GM18861 (cell line): ENCODE results near the gene TYW1.
A peak's percentile ranks its signal among the peaks of the same experiment; 100 is the strongest.
"Not testable (repeated sequence)": the region's sequence is repeated elsewhere in the genome, so short reads cannot be mapped to it uniquely, and the experiment has no call there.

Experiments
- ATAC-seq: cut with Tn5 transposase; IDR thresholded peaks from one replicate; pipeline ENCODE4 v1.9.1; 2021; ENCODE audit not compliant: unreplicated experiment

TYW1 gene, protein sequence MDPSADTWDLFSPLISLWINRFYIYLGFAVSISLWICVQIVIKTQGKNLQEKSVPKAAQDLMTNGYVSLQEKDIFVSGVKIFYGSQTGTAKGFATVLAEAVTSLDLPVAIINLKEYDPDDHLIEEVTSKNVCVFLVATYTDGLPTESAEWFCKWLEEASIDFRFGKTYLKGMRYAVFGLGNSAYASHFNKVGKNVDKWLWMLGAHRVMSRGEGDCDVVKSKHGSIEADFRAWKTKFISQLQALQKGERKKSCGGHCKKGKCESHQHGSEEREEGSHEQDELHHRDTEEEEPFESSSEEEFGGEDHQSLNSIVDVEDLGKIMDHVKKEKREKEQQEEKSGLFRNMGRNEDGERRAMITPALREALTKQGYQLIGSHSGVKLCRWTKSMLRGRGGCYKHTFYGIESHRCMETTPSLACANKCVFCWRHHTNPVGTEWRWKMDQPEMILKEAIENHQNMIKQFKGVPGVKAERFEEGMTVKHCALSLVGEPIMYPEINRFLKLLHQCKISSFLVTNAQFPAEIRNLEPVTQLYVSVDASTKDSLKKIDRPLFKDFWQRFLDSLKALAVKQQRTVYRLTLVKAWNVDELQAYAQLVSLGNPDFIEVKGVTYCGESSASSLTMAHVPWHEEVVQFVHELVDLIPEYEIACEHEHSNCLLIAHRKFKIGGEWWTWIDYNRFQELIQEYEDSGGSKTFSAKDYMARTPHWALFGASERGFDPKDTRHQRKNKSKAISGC

DNA sequence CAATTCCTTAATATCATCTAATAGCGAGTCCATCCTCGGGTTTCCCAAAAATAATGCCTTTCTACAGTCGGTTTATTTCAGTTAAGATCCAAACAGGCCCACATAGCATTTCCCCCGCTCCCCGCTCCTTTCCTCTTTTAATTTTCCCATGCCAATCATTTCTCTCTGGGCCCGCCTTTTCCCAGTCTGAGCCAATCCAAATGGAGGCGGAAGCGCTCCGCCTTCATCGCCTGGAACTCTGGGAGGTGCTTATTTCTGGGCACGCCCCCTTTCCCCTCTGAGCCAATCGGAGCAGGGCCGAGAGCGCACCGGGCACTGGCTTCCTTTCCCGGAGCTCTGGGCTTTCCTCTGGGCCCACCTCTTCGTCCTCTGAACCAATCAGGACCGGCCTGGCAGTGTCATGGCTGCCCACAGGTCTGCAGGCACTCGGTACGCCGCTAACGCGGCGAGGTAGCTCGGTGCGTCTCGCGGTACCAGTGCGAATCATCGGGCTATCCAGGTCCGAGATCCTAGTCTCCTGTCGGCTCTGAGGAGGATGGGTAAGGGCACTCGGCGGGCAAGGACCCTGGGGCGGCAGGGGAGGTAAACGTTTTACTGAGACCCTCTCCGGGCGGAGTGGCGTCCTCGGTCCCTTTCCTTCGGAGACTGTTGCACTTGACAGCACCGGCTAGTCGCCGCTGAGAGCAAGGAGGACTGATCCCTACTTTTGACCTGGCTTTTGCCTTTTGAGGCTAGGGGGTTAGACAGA is at the start of gene TYW1:
TSS of gene TYW1 (plus strand) at position 390 of the 748 bp plus-strand sequence. CDS start at position 536, 146 bp downstream.
- peak; percentile 79 for ATAC-seq

DNA sequence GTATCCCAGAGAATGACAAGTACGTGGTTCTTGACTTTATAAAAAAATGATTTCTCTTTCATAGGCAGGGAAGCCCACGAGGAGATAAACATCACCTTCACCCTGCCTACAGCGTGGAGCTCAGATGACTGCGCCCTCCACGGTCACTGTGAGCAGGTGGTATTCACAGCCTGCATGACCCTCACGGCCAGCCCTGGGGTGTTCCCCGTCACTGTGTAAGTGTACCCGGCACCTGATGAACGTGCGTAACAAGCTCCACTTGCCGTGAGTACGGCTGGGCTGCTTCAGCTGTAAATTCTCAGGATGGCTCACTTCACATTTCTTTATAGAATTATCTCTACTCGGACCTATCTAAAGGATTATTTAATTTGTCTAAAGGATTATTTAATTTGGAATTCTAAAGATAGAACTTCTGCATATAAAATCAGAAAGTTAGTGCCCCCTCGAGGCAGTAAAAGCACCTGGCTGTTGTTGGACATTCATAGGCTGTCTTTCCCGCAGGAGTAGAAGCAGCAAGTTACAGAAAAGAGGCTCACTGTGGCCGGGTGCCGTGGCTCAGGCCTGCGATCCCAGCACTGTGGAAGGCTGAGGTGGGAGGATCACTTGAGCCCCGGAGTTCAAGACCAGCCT is 48.0 kb upstream of the TYW1 start:
- ATAC-seq = no peak

DNA sequence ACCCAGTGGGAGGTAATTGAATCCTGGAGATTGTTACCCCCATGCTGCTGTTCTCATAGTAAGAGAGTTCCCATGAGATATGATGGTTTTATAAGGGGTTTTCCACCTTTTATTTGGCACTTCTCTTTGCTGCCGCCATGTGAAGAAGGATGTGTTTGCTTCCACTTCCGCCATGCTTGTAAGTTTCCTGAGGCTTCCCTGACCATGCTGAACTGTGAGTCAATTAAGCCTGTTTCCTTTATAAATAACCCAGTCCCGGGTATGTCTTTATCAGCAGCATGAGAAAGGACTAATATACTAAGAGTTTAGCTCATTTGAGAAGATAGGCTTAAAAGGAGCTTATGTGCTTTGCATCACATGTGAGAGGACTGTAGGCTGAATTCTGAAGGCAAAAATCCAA is 46.3 kb upstream of the TYW1 start:
- ATAC-seq = no peak

DNA sequence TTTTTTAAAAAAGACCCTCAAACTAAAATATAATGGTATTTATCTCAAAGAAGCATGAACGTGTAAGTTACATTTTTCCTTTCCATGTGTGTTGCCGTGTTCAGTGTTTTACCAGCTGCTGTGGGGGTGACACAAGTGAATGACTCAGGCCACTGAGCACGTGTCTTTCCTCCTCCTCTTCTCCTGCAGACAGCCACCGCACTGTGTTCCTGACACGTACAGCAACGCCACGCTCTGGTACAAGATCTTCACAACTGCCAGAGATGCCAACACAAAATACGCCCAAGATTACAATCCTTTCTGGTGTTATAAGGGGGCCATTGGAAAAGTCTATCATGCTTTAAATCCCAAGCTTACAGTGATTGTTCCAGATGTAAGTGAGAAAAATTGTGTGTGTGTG is 45.9 kb upstream of the TYW1 start:
- no peak for ATAC-seq

DNA sequence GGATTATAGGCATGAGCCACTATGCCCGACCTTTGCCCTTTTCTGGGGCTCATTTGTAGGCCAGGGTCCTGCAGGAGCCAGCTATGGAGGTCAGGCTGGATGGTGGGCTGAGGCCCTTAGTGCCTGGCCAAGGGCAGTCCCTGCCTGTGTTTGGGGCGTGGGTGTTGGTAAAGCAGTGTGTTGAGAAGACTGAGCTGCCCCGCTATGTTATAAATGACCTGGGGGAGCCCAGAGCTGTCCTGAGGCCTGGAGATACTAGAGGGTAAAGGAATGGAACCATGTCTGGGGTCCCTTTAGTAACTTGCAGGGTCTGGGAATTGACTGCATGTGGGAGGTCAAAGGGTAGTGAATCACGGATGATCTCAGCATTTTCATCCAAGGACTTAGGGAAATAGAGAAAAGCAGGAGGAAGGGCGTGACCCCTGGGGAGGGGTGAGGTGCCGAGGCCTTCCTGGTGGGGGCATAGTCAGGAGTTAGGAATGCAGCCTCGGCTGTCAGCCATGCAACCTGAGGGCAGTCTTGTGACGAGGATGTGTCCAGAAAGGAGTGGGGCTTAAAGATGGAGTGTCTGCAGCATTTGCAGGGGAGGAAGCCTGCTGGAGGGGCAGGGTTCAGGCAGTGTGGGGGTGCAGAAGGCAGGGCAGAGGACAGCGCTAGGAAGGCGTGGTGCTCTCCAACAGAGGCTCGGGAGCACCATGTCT is 44.1 kb upstream of the TYW1 start:
- no peak for ATAC-seq

DNA sequence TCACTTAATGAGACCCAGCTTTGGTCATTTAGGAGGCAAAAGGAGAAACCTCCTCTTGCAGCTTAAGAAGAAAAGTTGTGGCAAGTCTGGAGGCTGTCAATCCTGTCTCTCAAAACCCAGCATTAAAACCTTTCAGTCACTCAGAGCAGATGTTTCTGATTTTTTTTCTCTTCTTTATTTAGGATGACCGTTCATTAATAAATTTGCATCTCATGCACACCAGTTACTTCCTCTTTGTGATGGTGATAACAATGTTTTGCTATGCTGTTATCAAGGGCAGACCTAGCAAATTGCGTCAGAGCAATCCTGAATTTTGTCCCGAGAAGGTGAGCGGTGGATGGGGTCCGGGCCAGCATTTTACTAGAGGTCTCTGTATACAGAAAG is 43.6 kb upstream of the TYW1 start:
- ATAC-seq = no peak

DNA sequence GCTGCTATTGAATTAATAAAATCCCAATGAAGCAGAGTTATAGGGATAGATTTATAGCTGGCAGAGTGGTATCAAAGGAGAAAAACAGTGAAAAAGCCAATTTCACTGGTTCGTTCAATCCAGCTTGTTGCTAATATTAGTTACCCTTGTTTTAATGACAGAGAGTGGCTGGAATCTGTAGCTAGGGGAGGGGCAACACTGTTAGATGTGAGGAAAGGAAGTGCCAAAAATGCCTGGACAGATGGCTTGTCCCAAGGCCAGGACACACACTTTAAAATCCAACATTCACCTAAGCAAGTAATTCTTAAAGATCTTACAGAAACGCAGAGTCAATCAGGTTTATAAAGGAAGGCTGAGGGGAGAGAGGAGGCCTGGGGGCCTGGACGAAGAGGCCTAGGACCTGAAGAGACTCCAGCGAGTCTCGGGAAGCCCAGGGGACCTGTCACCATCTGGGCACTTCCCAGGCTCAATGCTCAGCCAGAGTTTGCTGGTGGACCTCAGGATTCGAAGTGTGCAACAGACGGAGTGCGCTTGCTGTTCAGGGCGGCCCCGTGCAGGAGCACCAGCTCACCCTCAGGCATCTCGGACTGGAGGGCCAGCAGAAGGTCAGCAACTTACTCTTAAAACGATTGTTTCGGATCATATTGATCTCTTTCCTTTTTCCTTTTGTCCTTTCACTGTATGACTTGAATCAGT is 38.9 kb upstream of the TYW1 start:
- no peak for ATAC-seq

DNA sequence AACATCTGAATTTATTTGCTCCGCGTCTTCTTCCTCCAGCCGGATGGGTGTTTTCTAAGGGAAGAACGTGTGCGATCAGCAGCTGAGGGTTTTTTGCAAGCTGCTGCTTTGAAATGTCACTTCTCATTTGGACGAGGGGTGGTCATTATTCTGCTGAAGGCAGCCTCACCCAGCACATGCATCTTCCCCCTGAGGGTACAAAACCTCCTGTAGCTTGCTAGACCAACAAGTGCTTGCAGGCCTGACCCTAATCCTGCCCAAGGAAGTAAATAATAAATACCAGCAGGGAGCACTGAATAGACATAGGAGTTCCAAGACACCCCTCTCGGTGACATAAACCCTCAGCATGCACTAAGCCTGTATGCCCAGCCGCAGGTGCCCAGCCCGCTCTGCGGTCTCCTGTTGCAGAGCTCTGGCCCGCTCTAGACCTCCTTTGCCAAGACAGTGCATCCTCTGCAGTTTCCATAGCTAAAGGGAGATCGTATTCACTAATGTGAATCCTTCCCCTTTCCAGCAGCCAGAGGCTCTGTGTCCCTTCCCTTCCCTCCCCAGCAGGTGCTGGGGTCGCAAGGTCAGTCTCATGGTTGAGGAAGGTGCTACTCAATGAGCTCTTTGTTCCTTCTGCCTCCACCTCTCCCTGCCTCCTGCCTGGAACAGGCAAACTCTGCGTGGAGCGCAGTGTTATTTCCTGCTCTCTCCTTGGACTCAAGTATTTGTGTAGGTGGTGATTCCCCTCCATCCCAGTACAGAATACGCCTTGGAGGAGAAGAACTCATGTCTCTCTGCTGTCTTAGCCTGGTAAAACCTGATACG is 37.9 kb upstream of the TYW1 start:
- ATAC-seq = no peak

DNA sequence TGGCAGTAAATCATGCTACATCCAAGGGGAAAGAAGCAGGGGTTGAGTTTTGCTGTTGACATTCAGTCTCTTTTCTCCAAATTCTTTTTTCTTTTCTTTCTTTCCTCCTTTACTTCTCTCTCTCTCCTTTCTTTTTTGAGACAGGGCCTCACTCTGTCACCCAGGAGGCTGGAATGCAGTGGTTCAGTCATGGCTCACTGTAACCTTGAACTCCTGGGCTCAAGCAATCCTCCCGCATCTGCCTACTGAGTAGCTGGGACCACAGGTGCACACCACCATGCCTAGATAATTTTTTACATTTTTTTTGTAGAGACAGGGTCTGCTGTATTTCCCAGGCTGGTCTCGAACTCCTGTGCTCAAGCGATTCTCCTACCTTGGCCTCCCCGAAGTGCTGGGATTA is 36.4 kb upstream of the TYW1 start:
- no peak for ATAC-seq

DNA sequence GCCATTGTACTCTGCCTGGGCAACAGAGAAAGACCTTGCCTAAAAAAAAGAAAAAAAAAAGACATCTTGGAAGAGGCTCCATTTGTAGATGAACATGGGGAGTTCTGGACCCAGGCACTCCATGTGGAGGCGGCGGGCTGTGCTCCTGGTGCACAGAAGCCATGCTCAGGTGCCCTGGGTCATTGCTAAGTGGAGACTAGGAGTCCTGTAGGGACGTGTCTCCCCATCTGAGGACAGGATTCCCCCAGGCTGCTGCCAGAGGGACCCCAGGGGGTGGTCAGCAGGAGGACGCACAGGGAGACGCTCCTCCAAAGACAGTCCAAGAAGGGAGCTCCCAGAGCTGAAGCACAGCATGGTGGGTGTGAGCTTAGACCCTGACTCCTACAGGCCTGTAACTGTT is 35.5 kb upstream of the TYW1 start:
- ATAC-seq = no peak

DNA sequence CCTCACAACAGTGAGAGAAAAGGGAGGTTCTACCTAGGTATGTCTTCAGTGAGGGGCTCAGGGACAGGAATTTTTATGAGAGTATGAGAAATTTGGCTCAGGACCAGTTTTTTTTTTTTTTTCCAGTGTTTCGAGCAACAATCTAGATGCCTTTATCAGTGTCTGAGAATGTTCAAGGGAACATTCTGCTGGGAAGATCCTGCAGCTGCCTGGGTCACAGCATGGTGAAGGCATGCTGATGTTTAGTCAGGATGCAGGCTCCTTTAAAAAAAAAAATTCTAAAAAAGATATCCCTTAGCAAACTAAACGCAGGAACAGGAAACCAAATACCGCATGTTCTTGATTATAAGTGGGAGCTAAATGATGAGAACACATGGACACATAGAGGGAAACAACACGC is 32.2 kb upstream of the TYW1 start:
- no peak for ATAC-seq

DNA sequence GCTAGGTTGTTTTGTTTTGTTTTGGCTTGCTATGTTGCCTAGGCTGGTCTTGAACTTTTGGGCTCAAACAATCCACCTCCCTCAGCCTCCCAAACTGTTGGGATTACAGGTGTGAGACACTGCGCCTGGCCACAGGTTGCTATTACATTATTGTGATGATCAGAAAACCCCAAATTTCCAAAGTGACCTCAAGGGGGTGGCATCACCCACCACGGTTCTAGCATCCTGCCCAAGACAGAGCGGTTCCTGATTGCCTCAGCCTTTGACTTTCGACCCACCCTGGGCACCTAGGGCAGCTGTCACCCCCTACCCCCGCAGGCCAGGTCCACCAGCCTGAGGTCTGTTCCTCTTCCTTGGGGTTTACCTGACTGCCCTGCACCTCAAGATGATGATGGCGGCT is 29.6 kb upstream of the TYW1 start:
- no peak for ATAC-seq

DNA sequence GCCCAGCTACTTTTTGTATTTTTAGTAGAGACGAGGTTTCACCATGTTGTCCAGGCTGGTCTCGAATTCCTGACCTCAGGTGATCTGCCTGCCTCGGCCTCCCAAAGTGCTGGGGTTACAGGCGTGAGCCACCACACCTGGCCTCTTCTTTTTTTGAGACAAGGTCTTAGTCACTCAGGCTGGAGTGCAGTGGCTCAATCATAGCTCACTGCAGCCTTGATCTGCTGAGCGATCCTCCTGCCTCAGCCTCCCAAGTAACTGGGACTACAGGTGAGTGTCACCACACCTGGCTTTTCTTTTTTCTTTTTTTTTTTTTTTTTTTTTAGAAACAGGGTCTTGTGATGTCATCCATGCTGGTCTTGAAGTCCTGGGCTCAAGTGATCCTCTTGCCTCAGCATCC is 27.6 kb upstream of the TYW1 start:
- not testable (repeated sequence) for ATAC-seq

DNA sequence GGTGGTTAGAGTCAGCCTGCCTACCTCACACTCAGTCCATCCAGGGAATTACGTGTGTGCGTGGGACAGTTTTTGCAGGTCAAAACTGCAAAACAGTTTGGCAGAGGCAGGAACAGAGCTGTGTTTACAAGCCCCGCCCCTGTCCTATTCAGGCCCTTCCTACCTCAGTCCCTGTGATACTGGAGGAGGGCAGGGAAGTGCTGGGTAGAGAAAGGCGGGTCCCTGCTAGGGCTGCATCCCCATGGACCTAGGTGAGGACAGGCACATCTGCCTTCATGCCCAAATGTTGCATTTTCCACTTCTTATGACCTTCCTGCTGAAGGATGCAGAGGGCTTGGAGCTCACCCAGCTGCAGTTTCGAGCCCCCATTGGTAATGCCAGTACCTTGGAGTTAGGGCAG is 26.3 kb upstream of the TYW1 start:
- no peak for ATAC-seq

DNA sequence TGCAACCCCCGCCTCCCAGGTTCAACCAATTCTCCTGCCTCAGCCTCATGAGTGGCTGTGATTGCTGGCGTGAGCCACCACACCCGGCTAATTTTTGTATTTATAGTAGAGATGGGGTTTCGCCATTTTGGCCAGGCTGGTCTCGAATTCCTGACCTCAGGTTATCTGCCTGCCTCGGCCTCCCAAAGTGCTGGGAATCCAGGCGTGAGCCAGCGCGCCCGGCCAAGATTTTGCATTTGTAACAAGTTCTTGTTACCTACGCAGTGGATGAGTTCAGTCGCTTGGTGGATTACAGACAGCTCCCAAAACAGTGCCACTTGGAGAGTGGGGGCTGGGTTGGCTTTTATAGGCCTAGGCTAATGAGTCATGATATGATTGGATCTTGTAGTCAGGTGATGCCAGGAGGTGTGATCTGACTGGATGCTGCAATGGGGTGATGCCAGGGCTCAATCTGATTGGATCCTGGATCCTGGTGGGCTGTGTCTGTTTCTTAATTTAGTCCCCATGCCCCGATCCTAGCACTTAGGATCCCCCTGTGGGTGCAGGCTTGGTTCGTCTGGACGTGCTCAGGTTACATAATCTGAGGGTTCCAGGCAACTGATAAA is 21.5 kb upstream of the TYW1 start:
- ATAC-seq = no peak

DNA sequence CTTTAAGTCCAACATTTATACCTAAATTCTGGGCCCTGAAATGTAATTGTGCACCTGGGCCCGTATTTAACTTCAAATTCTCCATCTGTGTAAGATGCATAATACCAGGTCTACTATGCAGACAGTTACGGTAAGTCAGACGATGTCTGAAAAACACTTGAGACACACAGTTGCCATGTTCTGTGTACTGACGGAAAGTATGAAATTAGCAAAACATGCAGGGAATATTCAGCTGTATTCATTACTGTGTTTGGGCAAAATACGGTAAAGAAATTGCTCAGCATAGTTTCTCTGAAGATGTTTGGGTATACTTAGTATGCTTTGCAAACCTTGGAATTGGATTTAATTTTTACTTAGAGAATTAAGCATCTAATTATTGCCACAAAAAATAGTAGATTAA is 18.3 kb upstream of the TYW1 start:
- not testable (repeated sequence) for ATAC-seq

DNA sequence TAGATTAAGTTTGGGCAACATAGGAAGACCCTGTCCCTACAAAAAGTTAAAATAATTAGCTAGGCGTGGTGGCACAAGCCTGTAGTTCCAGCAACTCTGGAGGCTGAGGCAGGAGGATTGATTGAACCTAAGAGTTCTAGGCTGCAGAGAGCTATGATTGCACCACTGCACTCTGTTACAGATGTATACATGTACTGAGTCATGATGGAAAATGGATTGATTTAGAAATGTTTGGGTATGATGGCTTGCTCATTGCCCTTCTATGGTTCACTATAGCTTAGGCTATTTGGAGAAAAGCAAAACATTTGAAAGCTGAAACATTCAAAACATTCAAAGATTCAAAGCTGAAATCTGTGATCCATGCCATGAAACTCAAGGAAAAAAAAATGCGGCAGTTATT is 17.6 kb upstream of the TYW1 start:
- not testable (repeated sequence) for ATAC-seq

DNA sequence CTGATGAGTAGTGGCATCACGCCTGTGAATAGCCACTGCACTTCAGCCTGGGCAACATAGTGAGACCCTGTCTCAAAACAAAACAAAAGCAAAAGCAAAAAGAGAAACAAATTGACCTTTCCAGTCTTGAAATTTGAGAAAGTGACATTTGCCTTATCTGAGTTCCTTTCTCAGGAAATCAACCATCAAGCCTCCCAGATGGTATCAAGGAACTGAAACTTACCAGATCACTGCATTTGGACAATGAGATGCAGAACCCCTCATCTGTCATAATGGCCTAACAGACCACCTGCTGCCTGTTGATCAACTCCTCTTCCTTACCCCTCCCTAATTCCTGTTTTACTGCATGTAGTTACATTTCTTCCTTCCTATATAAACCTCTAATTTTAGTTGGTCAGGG is 16.3 kb upstream of the TYW1 start:
- not testable (repeated sequence) for ATAC-seq

DNA sequence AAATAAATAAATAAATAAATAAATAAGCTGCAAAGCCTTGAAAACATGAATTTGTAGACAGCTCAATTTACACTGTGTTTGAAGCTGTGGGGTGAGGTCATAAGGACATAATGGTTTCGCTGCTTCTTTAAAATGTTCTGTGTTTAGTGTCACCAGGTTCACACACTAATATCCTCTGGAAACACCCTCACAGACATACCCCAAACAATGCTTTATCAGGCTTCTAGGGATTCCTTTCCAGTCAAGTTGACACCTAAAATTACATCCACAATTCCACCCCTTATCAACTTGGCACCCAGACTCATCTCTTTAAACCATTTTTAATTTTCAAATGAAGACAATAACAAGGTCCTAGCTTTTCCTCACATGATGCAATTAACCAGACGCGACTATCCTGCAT is 7.1 kb upstream of the TYW1 start:
- not testable (repeated sequence) for ATAC-seq
